HCT116 (cell line): ENCODE data around the gene S100PBP. TPM values are rescaled to one million over a fixed set of nuclear protein-coding genes. Genes with fewer than 3 reads are reported as not detected.

Experiments
- ATAC-seq: fragments of 200-7000 bp; cut with Tn5 transposase; 2 replicates; pipeline ENCODE4 v1.9.1; 2020; ENCODE audit warnings: mild to moderate bottlenecking, moderate library complexity
- BruUV-seq: library from RNA; stranded (reverse); fragments of 400-500 nt; replicated peaks from 2 replicates; lab custom pipeline; 2021; lab: Mats Ljungman, UMichigan
- CTCF ChIA-PET: fragments of 300-600 bp; sonication (Branson Sonifier 250); formaldehyde crosslinking; loops from one replicate; lab custom pipeline; 2021; ENCODE audit warnings: antibody characterized with exemption; lab: Charles Lee
- POLR2A ChIA-PET: fragments of 300-600, 350-600 bp; sonication (Branson Sonifier 250); formaldehyde crosslinking; loops from one replicate; lab custom pipeline; 2021; ENCODE audit warnings: antibody characterized with exemption; lab: Charles Lee
- RAD21 ChIA-PET, 2 experiments: fragments of 300-600 bp; sonication (Branson Sonifier 250); formaldehyde crosslinking; loops; one replicate each; lab custom pipeline; 2023; ENCODE audit warnings: low total read pairs in 2 of 2; ENCODE audit not compliant: uncharacterized antibody in 2 of 2, unreplicated experiment in 2 of 2, low non-redundant PET in 1 of 2; lab: Charles Lee
- DNase-seq: peaks from one replicate; pipeline ENCODE4 v3.0.0-alpha.2; 2010; ENCODE audit warnings: low read depth, low spot score
- H2AFZ ChIP-seq: fragments of 200-600 bp; shearing (Covaris generic), sonication (generic); 2 replicates; pipeline ENCODE4 v1.6.1; 2017; ENCODE audit warnings: low read depth, mixed run types, mixed read lengths, antibody characterized with exemption, low read length; ENCODE audit not compliant: poor library complexity, severe bottlenecking
- H3K27ac ChIP-seq: 2 replicates; pipeline ENCODE4 v1.5.1; 2012; ENCODE audit warnings: low read depth, low read length
- H3K27me3 ChIP-seq: fragments of 200-600 bp; sonication (generic); 2 replicates; pipeline ENCODE4 v1.6.1; 2016; ENCODE audit warnings: mixed run types, low read length, mixed read lengths; ENCODE audit not compliant: insufficient read depth
- H3K36me3 ChIP-seq, 2 experiments: fragments of 200-500 bp in 1 of 2; fragments of 200-600 bp in 1 of 2; sonication (Bioruptor generic) in 1 of 2; sonication (generic) in 1 of 2; 2 replicates each; pipeline versions ENCODE4 v1.5.1 to v1.6.1; 2014 to 2016; ENCODE audit warnings: low read length in 2 of 2, inconsistent platforms in 1 of 2, mixed read lengths in 1 of 2, mixed run types in 1 of 2; ENCODE audit not compliant: insufficient read depth in 2 of 2, control insufficient read depth in 1 of 2
- H3K4me1 ChIP-seq, 2 experiments: fragments of 200-600 bp in 1 of 2; sonication (generic) in 1 of 2; 2 replicates each; pipeline versions ENCODE4 v1.5.1 to v1.6.1; 2012 to 2017; ENCODE audit warnings: low read length in 2 of 2, inconsistent platforms in 1 of 2, mild to moderate bottlenecking in 1 of 2, mixed read lengths in 1 of 2, mixed run types in 1 of 2, moderate library complexity in 1 of 2; ENCODE audit not compliant: insufficient read depth in 2 of 2, control insufficient read depth in 1 of 2
- H3K4me2 ChIP-seq: fragments of 200-600 bp; sonication (generic); 2 replicates; pipeline ENCODE4 v1.6.1; 2017; ENCODE audit warnings: mixed run types, low read length, mixed read lengths
- H3K4me3 ChIP-seq, 2 experiments: fragments of 200-600 bp in 1 of 2; sonication (generic) in 1 of 2; replicated peaks in 1 of 2; 2 replicates each; pipeline ENCODE4 v1.5.1; 2011 to 2016; ENCODE audit warnings: low read length in 2 of 2, control low read depth in 1 of 2, low read depth in 1 of 2, mild to moderate bottlenecking in 1 of 2, mixed read lengths in 1 of 2, mixed run types in 1 of 2
- H3K79me2 ChIP-seq: fragments of 200-600 bp; sonication (generic); 2 replicates; pipeline ENCODE4 v1.6.1; 2017; ENCODE audit warnings: mild to moderate bottlenecking, mixed run types, low read length, moderate library complexity, mixed read lengths; ENCODE audit not compliant: insufficient read depth
- H3K9ac ChIP-seq: fragments of 200-600 bp; sonication (generic); 2 replicates; pipeline ENCODE4 v1.6.1; 2016; ENCODE audit warnings: low read length, mixed read lengths
- H3K9me2 ChIP-seq: fragments of 200-600 bp; sonication (generic), shearing (Covaris generic); 2 replicates; pipeline ENCODE4 v1.6.1; 2017; ENCODE audit warnings: mixed run types, mild to moderate bottlenecking, moderate library complexity; ENCODE audit not compliant: insufficient read depth
- H3K9me3 ChIP-seq, 2 experiments: fragments of 200-500 bp in 1 of 2; fragments of 200-600 bp in 1 of 2; sonication (Bioruptor generic) in 1 of 2; sonication (generic) in 1 of 2; 2 replicates each; pipeline ENCODE4 v1.6.1; 2014 to 2017; ENCODE audit warnings: low read length in 2 of 2, mixed read lengths in 2 of 2, inconsistent platforms in 1 of 2, low read depth in 1 of 2, mild to moderate bottlenecking in 1 of 2, mixed run types in 1 of 2, moderate library complexity in 1 of 2; ENCODE audit not compliant: control insufficient read depth in 1 of 2, insufficient read depth in 1 of 2
- H4K20me1 ChIP-seq: fragments of 200-600 bp; sonication (generic), shearing (Covaris generic); 2 replicates; pipeline ENCODE4 v1.6.1; 2017; ENCODE audit warnings: mixed run types, mild to moderate bottlenecking, moderate library complexity; ENCODE audit not compliant: insufficient read depth
- CEBPB ChIP-seq: IDR thresholded peaks from 2 replicates; pipeline ENCODE4 v1.6.1; 2012; ENCODE audit warnings: low read depth
- FOSL1 ChIP-seq: IDR thresholded peaks from 2 replicates; pipeline ENCODE4 v1.6.1; 2012; ENCODE audit warnings: low read depth
- JUND ChIP-seq: IDR thresholded peaks from 2 replicates; pipeline ENCODE4 v1.6.1; 2012
- RAD21 ChIP-seq: IDR thresholded peaks from 2 replicates; pipeline ENCODE4 v1.6.1; 2012; ENCODE audit warnings: low read depth, mild to moderate bottlenecking
- SIN3A ChIP-seq: IDR thresholded peaks from 2 replicates; pipeline ENCODE4 v1.6.1; 2012; ENCODE audit warnings: low read depth
- SP1 ChIP-seq: IDR thresholded peaks from 2 replicates; pipeline ENCODE4 v1.6.1; 2012; ENCODE audit warnings: low read depth
- ZBTB33 ChIP-seq: IDR thresholded peaks from 2 replicates; pipeline ENCODE4 v1.6.1; 2011; ENCODE audit warnings: mild to moderate bottlenecking, low read length, moderate library complexity; ENCODE audit not compliant: insufficient replicate concordance; ENCODE audit errors: extremely low read depth
- ZFX ChIP-seq: fragments of 450-650 bp; IDR thresholded peaks from 2 replicates; pipeline ENCODE4 v1.6.1; 2017
- ZNF274 ChIP-seq: fragments of 200-500 bp; sonication (Bioruptor generic); IDR thresholded peaks from 2 replicates; pipeline ENCODE4 v1.6.1; 2014; ENCODE audit warnings: mild to moderate bottlenecking, low read depth, low read length, inconsistent platforms
- intact Hi-C: fragments of 100-400 bp; cut with micrococcal nuclease; formaldehyde crosslinking; loops from 2 replicates; pipeline ENCODE4 v1.10.0; 2022
- total RNA-seq: library from RNA; stranded (reverse); gene quantifications from one replicate; pipeline ENCODE4 v1.2.1, GENCODE V29; 2021; ENCODE audit not compliant: unreplicated experiment

The S100PBP gene
- total RNA-seq, 1 experiment from 2014 or later = 38.2 TPM

DNA sequence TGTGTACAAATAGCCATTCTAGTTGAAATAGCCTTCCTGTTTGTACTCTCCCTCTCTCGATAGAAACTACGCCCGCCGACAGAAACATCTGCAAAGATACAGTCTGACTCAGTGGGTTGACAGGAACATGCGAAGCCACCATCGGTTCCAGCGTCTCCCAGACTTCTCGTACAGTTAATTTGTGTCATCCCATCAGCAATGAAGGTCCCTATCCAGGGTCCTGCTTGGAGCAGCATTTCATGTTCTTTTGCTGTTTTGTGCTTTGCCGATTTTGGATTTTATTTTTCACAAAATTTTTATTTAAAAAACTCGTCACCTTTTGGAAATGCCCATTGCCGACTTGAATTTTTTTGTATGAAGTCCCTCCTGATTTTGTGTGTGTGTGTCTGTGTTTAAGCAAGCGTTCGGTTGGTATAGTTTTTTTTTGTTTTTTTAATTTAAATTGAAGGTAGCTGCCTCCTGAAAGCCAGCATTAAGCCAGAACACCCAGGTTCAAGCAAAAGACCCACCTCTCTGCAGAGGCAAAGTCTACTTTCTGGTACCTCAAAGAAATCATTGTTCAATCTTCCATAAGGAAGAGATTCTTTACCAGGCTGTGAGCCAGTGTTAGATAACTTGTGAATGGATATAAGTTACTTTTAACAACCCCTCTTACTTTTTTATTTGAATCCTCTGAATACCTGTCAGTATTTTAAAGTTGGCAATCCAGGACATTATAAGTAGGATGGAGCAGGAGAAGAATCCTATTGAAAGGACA is 38.6 kb downstream of the S100PBP start:
- Histone ChIP-seq H3K4me2 (no peak overlapping the region), H3K27ac (no peak overlapping the region), H3K27me3 (no peaks in the 10 kb centered on the region), H3K79me2 (no peaks in the 10 kb centered on the region), H2AFZ (no peak overlapping the region), H3K9me3 (no peaks in the 10 kb centered on the region), H3K36me3 (peaks cover 14 to 24% of the 10 kb centered on the region in 2 experiments; a peak in 2 of 4 replicates), H3K9ac (no peak overlapping the region), H3K4me1 (no peaks in the 10 kb centered on the region), H4K20me1 (no peaks in the 10 kb centered on the region; the same call in 1 of the 2 replicates), H3K4me3 (no peak overlapping the region), H3K9me2 (no peaks in the 10 kb centered on the region)
- DNase-seq (no peak), ATAC-seq (no peak)
- ChIA-PET RAD21 (no interaction called here), POLR2A (no interaction called here), CTCF (no interaction called here)
- BruUV-seq = TSS peak; percentile 14
- intact Hi-C loops = no loop called here
- TF ChIP-seq SIN3A (no peak), JUND (no peak), ZBTB33 (no peak), CEBPB (no peak), ZNF274 (no peak), ZFX (no peak), SP1 (no peak), FOSL1 (no peak), RAD21 (no peak)
